Neural progenitor cell (in vitro differentiated cells): ENCODE measurements around the gene FAT4.

Experiments used
- EZH2 ChIP-seq: fragments of 200-600 bp; sonication (generic); IDR thresholded peaks from 2 replicates; pipeline ENCODE4 v1.6.1; 2017; ENCODE audit warnings: antibody characterized with exemption, mild to moderate bottlenecking, moderate library complexity
- EZH2phosphoT487 ChIP-seq: fragments of 200-600 bp; sonication (generic); IDR thresholded peaks from 2 replicates; pipeline ENCODE4 v1.6.1; 2017; ENCODE audit warnings: antibody characterized with exemption
- TF ChIP-seq, protein P1 (sequence below): fragments of 200-600 bp; sonication (generic); IDR thresholded peaks from 2 replicates; pipeline ENCODE4 v1.5.1; 2017; ENCODE audit warnings: antibody characterized with exemption, mild to moderate bottlenecking

DNA sequence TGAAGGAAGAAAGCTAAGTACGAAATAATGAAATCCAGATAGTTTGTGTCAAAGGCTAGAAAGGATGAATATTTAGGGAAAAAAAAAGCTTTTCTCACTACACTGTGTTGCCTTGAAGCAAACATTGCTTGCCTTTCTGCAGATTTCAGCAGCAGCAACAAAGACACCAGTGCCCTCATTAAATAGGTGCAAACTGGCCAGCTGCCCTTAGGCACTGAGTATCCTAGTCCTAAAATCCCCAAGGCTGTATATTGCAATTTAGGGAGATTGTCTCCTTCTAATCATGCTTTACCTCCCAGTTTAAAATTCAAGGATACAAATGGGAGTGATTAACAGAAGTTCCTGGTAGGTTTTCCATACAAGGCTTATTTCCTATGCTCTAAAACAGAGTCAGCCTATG is 8.6 kb upstream of the FAT4 start:
- TF ChIP-seq, protein P1, sequence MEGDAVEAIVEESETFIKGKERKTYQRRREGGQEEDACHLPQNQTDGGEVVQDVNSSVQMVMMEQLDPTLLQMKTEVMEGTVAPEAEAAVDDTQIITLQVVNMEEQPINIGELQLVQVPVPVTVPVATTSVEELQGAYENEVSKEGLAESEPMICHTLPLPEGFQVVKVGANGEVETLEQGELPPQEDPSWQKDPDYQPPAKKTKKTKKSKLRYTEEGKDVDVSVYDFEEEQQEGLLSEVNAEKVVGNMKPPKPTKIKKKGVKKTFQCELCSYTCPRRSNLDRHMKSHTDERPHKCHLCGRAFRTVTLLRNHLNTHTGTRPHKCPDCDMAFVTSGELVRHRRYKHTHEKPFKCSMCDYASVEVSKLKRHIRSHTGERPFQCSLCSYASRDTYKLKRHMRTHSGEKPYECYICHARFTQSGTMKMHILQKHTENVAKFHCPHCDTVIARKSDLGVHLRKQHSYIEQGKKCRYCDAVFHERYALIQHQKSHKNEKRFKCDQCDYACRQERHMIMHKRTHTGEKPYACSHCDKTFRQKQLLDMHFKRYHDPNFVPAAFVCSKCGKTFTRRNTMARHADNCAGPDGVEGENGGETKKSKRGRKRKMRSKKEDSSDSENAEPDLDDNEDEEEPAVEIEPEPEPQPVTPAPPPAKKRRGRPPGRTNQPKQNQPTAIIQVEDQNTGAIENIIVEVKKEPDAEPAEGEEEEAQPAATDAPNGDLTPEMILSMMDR: no peak
- no peak for TF ChIP-seq EZH2
- no peak for TF ChIP-seq EZH2phosphoT487
